Effector CD4-positive, alpha-beta T cell (primary cell): Measurements from ENCODE around the gene DNHD1.

Experiments used
- DNase-seq: peaks from one replicate; pipeline ENCODE4 v3.0.0-alpha.2; 2020

DNHD1 gene

GRCh38 chr11:6596239-6596877, 99.3 kb downstream of the DNHD1 start:
- DNase-seq: no peak

- no peak for DNase-seq
These were observed 101.5 kb downstream of the DNHD1 start for GRCh38 chr11:6598555-6598954.

- DNase-seq: no peak
These were observed 102.4 kb downstream of the DNHD1 start for GRCh38 chr11:6599449-6599848.

- no peak for DNase-seq
These were observed 102.9 kb downstream of the DNHD1 start for GRCh38 chr11:6599881-6600390.

- no peak for DNase-seq
These were observed 104.0 kb downstream of the DNHD1 start for GRCh38 chr11:6601041-6601461.

- DNase-seq: no peak
These were observed 105.2 kb downstream of the DNHD1 start for GRCh38 chr11:6602096-6602940.

- DNase-seq: peak; percentile 79
These were observed 106.4 kb downstream of the DNHD1 start, which contains the start of the genes ILK and RRP8 for GRCh38 chr11:6603287-6604080. Gene ILK, plus strand, starts transcription at chr11:6603774. Its CDS starts 498 bp downstream, at chr11:6604272. Gene RRP8, minus strand, starts transcription at chr11:6603616. Its CDS starts 114 bp downstream, at chr11:6603502.

GRCh38 chr11:6604081-6604626, 107.1 kb downstream of the DNHD1 start:
- DNase-seq: peak; percentile 41

- DNase-seq: no peak
These were observed 107.7 kb downstream of the DNHD1 start for GRCh38 chr11:6604790-6605189.

- DNase-seq: peak; percentile 26
These were observed 109.5 kb downstream of the DNHD1 start for GRCh38 chr11:6606471-6607189.

GRCh38 chr11:6607190-6607795, 110.2 kb downstream of the DNHD1 start:
- no peak for DNase-seq

GRCh38 chr11:6608011-6608410, 110.9 kb downstream of the DNHD1 start:
- DNase-seq: no peak

- no peak for DNase-seq
These were observed 111.8 kb downstream of the DNHD1 start for GRCh38 chr11:6608726-6609501.

GRCh38 chr11:6609502-6610015, 112.5 kb downstream of the DNHD1 start:
- DNase-seq: no peak

- DNase-seq: no peak
These were observed 113.5 kb downstream of the DNHD1 start for GRCh38 chr11:6610591-6610990.

GRCh38 chr11:6611092-6611962, 114.2 kb downstream of the DNHD1 start:
- DNase-seq: peak; percentile 33

- DNase-seq: no peak
These were observed 114.8 kb downstream of the DNHD1 start for GRCh38 chr11:6611963-6612212.

- DNase-seq: peak; percentile 95
These were observed 115.3 kb downstream of the DNHD1 start, which contains the start of gene TAF10 for GRCh38 chr11:6612213-6613041. Gene TAF10, minus strand, starts transcription at chr11:6612216. Its CDS starts 27 bp downstream, at chr11:6612189.

GRCh38 chr11:6613496-6613895, 116.4 kb downstream of the DNHD1 start:
- no peak for DNase-seq
